NCI-H460 (cell line): ENCODE measurements around the gene NME2. TPM values are rescaled to one million over a fixed set of nuclear protein-coding genes. Genes with fewer than 3 reads are reported as not detected.
"Not testable (repeated sequence)": the region's sequence is repeated elsewhere in the genome, so short reads cannot be mapped to it uniquely, and the experiment has no call there.

ENCODE experiments used
- DNase-seq: peaks from one replicate; pipeline ENCODE4 v3.0.0-alpha.2; 2016; ENCODE audit warnings: low read depth; ENCODE audit errors: extremely low read depth
- total RNA-seq: library from RNA; depleted of rRNA; stranded (reverse); fragments of >200 nt; shearing (Covaris generic); gene quantifications from 2 replicates; pipeline ENCODE4 v1.2.3, GENCODE V29; 2014

NME2 gene
- total RNA-seq, 1 experiment from 2014 or later, result 769 TPM

DNA sequence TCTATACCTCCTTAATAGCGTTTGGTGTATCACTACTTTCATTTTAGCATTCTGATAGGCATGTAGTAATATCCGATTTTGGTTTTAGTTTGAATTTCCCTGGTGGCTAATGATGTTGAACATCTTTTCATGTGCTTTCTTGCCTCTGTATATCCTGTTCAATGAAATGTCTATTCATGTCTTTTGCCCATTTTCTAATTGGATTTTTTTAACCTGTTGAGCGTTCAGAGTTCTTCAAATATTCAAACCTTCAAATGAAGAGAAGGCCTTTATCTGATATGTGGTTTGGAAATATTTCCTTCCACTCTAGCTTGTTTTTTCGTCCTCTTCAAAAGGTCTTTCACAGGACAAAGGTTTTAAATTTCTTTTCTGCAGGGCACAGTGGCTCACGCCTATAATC lies 15.3 kb upstream of the NME2 start:
- DNase-seq, result no peak

DNA sequence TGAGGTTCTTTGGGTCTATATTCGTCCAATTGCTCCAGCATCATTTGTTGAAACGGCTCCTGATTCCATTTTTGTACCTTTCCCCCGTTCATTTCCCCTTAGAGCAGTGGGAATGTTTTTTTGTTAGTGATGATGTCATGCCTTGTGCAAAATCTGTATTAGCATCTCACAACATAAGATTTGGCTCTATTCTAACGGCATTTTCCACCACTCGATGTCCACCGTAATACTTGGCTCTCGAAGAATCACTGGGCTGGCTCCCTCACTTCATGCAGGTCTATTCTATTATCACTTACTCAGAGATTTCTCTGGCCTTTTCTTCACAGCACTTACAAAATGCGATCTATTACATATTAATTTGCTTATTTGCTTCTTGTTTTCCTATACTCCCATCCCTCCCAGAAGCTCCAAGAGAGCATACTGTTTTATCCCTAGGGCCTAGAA lies 13.4 kb upstream of the NME2 start:
- no peak for DNase-seq

DNA sequence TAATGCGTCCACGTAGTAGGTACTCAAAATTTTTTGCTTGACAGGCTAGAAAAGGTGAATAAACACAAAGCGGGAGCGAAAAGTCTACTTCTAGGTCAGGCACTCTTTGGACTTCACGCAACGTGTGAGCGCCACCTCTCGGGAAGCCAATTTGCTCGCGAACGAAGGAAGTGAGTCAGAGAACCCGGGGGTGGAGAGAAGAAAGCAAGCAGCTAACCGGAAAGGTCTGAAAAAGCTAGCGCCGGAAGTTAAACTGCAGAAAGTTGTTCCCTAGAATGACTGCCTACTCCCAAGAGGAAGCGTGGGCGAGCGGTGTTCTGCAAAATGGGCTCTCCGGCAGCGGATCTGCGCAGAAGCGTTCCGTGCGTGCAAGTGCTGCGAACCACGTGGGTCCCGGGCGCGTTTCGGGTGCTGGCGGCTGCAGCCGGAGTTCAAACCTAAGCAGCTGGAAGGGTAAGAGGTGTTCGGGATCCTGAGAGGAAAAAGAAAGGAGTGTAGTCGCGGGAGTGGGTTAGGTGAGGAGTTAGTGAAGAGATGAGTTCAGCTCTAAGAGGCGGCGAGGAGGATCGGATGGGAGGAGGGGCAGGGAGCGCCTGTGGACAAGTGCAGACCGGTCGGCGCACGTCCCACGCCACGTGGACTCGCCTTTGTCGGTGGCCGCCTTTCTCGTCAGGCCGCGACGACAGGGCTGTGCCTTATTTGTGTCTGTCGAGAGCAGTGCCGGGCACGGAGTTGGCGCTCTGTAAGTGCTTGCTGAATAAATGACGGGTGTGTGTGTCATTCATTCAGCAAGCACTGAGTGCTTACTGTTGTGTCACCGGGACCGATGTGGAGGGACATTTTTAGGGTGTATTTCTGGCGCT lies 12.8 kb upstream of the NME2 start, which contains the start of gene NME1:
Gene NME1 (plus strand): TSS at position 350 of the 863 bp plus-strand sequence. CDS start 2,096 bp downstream, outside the sequence.
- DNase-seq, result peak; percentile 100

DNA sequence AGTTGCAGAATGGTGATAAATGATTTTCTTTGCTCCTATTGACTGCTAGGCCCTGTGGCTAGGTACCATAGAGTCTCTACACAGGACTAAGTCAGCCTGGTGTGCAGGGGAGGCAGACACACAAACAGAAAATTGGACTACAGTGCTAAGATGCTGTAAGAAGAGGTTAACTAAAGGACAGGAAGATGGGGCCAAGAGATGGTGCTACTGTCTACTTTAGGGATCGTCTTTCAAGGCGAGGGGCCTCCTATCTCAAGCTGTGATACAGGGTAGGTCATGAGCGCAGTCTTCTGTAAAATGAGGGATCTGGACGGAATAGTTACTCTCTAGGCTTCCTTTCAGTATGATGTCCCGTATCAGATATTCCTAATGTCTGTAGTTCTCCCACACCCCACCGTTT lies 12.0 kb upstream of the NME2 start:
- DNase-seq, result no peak

DNA sequence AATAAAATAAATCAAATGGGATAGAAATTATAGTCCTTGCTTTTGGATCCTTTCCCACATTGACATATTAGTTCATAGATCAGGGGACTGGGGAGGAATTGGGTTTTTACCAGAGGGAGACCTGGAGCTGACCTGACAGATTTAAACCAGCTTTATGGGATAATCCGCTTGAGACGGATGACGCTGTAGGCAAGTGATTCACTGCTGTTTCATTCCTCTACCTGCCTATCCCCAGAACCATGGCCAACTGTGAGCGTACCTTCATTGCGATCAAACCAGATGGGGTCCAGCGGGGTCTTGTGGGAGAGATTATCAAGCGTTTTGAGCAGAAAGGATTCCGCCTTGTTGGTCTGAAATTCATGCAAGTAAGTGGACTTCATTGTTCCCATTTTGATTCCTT lies 10.8 kb upstream of the NME2 start:
- no peak for DNase-seq

DNA sequence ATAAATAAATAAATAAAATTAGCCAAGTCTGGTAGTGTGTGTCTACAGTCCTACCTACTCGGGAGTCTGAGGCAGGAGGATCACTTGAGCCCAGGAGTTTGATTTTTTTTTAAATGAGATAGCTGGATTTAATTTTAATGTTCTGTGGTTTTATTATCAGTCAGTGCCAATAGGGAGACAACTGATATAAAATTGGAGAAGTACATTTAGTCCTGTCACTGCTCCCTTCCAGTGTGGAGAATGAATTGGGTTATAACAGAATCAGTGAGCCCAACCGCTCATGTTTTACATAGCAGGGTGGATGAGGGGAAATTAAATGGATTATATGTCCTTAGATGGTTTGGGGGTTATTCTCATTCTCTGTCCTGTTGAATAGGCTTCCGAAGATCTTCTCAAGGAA lies 6.6 kb upstream of the NME2 start:
- no peak for DNase-seq

DNA sequence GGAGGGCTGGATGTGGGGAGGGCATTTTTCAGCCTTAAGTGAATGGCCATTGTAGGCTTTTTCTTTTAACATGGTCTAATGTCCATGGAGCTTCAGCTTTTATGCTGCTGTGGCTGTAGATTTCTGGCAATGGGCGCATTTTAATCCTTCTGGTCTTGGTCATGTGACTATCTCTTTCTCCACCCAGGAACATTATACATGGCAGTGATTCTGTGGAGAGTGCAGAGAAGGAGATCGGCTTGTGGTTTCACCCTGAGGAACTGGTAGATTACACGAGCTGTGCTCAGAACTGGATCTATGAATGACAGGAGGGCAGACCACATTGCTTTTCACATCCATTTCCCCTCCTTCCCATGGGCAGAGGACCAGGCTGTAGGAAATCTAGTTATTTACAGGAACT lies 4.7 kb upstream of the NME2 start:
- DNase-seq, result no peak

DNA sequence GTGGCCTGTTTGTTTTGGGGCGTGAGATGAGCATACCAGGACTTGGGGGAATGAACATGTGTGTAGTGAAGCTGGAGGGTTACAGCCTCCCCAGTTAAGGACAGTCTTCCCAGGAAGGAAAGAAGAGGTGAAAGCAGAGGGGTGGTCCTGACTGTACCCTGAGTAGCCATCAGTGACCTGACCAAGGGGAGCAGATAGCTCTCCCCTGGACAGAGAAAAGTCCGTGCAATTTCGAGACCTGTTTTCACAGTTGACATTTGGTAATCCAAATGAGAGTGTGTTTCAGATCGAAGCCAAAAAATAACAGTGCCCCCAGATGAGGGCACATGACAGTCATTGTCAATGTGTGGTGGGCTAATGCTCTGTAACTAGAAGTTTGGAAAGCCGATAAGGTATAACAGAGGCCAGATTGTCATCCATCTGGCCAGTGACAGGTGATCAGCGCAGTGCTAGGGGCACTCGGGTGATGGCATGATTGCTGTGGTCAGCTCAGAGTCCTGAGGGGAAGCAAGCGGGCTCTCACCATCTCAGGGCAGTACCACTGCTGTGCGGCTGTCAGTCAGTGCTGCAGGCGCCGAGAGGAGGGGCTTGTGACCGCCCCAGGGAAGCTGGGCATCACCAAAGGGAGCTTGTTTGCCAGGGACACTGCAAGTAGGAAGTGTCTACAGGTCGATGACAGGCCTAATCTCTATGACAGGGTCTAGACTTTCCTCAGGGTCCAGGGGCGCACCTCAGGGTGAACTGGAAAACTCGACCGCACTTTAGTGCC lies 1.1 kb upstream of the NME2 start:
- no peak for DNase-seq

DNA sequence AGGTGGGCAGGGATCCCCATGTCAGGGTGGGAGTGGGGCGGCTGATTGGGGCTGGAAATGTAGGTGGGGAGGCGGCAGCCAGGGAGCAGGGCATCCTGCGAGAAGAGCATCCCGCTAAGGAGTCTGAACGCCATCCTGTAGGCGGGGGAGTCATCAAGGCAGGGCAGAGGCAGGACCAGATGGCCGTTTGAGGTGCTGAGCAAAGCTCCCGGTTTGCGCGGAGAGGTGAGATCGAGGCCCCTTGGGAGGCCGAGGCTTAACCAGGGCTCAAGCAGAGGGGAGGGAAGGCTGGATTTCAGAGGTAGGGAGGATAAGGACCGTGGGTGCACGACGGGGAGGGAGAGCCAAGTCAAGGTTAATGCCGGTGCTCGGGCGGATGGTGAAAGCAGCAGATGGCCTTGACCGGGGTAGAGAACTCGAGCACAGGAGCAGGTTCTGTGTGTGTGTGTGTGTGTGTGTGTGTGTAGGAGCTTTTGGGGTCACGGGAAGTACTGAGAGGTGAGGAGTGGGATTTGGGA lies 472 bp upstream of the NME2 start:
- DNase-seq, result no peak

DNA sequence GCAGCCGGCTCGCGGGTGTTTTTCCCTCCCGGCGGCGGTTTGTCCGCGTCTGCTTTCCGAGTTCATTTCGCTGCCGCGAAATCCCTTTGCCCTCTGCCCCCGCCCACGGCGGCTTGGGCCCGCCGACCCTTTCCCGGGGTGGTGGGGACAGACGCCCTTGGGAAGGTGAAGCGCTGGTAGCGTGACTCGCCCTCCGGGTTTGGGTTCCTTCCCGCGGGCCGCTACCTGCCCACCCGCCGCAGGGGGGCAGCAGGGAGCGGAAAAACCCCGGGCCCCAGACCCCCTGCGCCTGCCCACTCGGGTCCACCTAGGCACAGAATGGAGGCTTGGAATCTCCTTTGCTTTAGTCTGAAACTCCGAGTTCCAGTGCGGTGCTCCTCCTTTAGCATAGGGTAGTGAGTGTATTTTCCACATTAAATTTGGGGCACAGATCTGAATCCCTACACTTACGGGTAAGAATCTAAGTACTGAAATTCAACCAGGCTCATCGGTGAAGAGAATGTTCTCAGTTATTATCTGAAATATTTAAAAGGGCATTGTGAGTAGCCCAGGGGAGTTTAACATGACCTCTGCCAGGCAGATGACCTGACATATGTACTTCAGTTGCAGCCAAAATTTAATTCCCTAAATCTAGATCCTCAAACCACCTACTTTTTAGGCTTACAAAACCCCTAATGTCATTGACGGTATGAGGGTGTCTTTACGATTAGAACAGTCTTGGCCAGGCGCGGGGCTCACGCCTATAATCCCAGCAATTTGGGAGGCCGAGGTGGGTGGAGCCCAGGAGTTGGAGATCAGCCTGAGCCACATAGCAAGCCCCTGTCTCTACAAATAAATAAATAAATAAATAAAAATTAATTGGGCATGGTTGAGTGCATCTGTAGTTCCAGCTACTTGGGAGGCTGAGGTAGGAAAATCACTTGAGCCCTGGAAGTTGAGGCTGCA lies 1.0 kb downstream of the NME2 start:
- peak; percentile 49 for DNase-seq

DNA sequence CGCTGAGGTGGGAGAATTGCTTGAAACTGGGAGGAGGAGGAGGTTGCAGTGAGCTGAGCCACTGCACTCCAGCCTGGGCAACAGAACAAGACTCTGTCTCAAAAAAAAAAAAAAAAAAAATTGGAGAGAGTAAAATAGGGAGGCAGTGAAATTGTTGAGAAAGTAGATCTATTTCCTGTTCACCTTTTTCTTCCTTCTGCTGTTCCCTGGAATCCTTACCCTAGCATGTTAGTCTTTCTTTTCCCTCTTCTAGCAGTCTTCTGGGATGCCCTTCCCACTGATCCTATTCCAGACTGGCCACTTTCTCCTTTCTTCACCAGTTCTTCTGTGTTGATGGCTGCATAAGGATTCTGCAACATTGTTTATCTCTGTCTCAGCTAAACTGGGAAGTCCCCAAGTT lies 3.1 kb downstream of the NME2 start:
- no peak for DNase-seq

DNA sequence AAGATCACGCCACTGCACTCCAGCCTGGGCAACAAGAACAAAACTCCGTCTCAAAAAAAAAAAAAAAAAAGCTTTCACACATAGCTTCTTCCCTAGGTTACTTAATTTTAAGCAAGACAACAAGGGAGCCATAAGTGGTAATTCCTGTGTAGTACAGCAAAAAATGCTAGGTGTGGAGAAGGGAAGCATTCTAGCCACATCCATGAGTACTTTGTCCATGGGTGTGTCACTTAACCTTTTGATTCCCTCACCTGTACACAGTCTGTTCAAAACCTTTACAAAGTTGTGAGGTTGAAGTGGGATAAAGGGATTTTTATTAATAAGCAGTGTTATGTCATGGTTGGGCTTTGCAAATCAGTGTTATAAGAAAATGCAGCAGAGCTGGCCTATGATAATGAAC lies 4.5 kb downstream of the NME2 start:
- no peak for DNase-seq

DNA sequence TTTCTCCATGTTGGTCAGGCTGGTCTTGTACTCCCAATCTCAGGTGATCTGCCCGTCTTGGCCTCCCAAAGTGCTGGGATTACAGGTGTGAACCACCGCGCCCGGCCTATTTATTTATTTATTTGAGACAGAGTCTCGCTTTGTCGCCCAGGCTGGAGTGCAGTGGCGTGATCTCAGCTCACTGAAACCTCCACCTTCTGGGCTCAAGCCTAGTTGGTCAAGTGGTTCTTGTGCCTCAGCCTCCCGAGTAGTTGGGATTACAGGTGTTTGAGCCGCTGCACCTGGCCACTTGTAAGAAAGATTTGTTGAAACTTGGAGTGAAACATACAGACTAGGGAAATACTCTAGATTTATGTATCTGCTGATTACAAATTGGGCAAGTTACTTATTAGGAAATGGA lies 5.8 kb downstream of the NME2 start:
- DNase-seq, result not testable (repeated sequence)

DNA sequence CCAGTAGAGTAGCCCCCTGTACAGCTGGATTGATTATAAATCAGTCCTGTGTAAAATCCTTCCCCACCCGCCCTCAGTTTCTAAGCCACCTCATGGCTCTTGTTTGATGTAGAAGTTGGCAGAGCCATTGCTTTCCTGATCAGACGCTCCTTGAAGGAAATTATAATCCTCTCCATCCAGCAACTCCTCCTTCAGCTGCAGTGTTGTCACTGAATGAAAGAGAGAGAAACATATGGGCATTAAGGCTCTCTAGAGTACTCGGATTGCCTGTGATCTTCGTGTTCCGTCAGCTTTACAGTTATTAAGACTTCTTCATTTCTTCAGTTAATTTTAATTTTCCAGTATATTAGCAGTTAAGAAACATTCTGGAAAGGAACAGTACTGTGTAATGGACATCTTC lies 14.3 kb downstream of the NME2 start:
- DNase-seq, result no peak

DNA sequence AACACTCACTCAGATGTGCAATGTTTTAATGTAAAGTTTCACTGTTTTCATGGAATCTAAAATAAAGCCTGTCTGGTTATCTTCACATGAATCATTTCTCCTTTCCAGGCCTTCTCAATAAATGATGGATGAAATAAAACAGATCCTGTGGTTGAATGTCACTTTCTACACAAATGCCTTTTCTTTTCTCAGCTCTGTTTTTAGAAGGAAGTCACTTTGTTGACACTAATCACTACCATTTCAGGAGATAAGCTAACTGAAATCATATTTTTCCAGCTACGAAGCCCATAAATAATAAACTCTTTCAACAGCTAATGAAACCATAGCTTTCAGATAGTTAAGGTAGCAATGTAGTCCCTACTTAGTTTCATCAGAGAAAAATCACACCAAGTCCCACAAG lies 17.9 kb downstream of the NME2 start:
- no peak for DNase-seq

DNA sequence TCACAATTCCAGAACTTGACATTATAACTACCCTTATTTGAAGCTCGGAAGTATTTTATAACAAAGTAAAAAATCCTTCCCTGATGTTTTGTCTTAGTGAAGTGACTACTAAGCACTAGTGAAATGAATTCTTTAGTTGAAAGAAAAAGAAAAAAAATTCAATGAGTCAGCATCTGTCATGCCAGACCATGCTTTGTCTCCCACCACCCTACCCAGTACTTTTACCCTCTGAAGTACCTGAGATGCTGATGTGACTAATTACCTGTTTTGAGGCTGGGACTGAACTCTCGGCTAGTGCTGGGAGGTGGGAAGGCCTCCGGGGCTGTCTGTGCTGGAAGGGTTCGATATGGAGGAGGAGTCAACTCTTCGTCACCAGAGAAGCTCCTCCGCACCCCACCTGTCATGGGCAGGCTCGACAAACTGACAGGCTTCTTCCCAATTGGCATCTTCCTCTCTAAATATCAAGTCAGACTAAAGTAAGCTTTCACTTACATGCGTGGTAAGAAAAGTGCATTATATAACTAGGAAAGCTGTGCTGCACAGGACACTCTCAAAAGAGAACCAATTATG lies 19.6 kb downstream of the NME2 start:
- no peak for DNase-seq

DNA sequence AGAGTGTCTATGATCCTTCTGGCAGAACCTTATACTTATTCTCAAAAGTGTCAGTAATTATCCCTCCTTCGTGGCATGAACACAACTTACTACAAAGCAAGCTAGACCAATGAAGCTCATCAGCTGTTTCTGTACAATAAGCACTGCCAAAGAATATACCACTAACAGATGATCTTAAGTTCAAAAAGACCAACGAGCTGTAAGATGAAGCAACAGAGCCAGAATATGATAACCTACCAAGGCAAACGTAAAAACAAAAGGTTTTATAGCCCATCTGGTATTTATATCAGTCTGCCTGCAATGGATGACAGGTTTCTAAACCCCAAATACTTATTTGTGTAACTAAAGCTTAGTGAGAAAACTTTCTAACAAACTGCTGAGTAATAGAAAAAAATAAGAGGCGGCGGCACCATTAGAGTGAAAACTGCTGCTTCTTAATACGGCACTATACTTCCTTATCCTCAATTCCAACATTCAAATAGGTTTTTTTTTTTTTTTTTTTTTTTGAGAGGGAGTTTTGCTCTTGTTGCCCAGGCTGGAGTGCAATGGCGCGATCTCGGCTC lies 22.1 kb downstream of the NME2 start:
- DNase-seq, result no peak

DNA sequence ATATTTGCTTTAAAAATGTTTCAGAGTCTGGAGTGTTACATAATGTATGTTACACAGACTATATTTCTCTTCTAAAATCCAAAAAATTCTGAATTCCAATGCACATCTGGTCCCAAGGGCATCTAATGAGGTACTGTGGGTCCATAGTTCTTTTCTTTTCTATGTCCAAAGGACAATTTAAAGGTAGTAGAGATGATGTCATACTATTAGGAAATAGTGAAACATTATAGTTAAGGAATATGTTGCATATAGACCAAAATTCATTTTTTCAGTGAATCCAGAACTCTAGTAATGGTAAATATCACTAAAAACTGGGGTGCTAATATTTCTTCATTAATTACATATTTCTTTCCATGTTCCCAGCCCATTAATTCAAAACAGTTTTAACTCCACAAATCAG lies 23.0 kb downstream of the NME2 start:
- DNase-seq, result no peak

DNA sequence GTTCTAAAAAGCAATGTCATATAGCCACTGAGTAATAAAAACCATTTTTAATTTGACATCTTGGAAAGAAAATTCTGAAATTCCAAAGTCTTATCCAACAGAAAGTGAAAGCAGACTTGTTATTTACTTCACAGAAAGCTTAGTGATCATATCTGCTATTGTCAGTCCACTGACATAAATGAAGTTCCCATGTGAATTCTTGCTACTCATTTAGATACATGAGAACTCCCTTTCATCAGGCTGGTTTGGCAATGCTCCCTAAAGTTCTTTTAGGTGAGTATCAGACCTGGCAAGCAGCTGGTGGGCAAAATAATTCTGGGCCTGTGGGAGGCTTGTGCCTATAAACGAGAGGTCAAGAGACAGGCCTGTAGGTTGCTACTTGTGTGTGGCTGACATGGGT lies 23.4 kb downstream of the NME2 start:
- no peak for DNase-seq

DNA sequence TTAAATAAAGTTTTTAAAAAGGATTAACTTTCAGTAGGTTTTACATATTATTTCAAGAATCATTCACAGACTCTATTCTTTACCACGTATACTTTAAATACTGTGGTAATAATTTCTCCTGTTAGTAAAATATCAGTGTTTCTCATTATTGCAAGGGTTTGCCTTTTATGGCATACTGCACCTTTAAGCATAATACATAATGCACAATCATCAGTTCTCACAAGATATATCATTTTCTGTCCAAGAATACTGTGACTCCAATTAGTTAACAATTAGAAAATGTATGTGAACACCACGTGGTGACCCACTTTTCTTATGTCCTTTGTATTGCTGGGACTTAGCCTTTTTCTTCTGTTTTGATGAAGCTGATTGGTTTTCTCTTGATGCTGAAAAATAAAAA lies 25.7 kb downstream of the NME2 start:
- DNase-seq, result no peak
